NCI-H69 (cell line): ENCODE measurements around the gene NOS3.
A peak's percentile ranks its signal among the peaks of the same experiment; 100 is the strongest.

Experiments
- DNase-seq: peaks from one replicate; lab custom pipeline; 2025; lab: John Stamatoyannopoulos, UW

The NOS3 gene

DNA sequence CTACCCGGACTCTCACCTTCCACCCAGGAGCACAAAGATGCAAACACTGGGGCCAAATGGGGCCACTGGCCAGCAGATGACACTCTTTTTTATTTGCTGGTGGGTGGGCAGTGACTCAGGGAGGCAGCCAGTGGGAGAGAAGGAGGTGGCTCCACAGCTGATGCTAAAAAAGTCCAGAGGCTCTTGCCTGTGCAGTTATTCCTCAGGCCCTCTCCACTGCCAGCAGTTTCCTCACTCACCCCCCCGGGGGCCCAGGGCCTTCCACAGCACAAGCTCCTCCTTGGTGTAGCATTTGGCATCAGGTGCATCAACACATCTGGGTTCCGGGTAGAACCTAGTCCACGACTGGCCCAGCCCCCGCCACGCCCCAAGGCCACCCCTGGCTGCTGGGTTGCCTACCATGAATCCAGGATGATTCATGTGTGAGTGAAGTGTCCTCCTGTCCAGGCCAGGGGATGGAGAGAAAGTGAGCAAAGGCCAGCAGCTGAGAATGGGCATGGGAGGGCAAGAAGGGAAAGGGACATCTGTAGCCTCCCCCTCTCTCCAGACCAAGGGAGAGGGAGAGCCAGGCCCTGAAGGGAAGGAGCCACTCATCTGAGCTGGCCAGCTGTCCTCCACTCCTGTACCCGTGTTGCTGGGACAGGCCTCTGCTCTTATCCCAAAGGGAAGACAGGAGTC lies 11.0 kb upstream of the NOS3 start:
- DNase-seq = peak; percentile 41

DNA sequence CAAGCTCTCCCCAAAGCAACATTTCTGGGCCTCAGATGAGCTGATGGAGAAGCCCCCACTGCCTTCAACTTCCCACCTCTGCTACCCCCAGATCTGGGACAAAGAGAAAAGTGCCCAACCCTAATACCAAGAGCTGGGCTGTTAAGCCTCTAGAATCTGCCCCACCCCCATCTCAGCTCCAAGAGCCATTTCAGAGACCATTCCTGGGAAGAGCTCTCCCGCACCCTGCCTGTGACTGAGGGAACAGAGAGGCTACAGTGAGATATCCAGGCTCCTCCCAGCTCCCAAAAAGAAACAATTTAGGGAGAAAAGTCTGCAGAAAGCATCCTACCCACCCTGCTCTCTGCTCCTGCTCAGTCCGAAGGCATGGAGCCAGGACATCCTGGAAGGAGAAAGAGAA lies 10.2 kb upstream of the NOS3 start:
- DNase-seq = peak; percentile 30

DNA sequence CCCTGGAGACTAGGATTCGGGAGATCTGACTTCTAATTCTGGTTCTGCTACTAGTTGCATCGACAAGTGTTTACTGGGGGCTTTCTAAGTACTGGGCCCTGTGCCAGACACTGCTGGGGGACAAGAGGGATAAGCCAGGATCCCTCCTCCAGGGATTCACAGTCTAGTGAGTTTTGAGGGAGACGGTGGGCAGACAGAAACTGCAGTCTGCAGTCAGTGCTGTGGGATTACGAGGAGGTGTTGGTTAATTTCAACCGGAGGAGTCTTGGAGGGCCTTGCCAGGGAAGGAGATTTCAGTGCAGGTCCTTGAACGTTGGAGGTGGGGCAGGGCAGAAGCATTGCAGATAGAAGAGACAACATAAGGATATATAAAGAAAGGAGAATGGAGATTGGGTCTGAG lies 9.2 kb upstream of the NOS3 start:
- no peak for DNase-seq

- no peak for DNase-seq
Observed at GRCh38 chr7:150982351-150982750, 8.5 kb upstream of the NOS3 start.

DNA sequence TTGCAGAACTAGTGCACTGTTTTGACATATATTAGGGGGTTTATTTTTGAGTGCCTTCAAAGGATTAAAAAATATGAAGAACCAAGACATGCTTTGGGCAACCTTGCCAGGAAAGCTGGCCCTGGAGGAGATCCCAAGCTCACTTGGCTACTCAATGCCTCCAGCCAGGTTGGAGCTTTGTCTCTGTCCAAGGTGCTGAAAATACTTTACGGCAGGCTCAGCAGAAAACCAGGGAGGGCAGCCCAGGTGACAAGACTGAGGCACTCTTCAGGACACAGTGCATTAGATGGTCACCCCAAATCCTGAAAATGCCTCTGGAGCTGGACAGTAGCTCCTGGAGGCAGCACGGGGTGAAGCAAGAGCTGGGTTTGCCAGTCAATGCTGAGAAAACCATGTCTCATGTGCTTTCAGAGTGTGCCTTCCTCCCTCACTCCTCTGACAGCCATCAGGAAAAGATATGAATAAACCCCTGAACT lies 6.9 kb upstream of the NOS3 start:
- no peak for DNase-seq

GRCh38 chr7:150986099-150986512 lies 4.7 kb upstream of the NOS3 start:
- peak; percentile 83 for DNase-seq

GRCh38 chr7:150986556-150986955 lies 4.3 kb upstream of the NOS3 start:
- DNase-seq = no peak

- DNase-seq = peak; percentile 93
Observed at GRCh38 chr7:150988230-150989226, 2.3 kb upstream of the NOS3 start.

GRCh38 chr7:150989456-150989855 lies 1.4 kb upstream of the NOS3 start:
- DNase-seq = no peak

- DNase-seq = no peak
Observed at GRCh38 chr7:150992051-150992640, 1.3 kb downstream of the NOS3 start.

DNA sequence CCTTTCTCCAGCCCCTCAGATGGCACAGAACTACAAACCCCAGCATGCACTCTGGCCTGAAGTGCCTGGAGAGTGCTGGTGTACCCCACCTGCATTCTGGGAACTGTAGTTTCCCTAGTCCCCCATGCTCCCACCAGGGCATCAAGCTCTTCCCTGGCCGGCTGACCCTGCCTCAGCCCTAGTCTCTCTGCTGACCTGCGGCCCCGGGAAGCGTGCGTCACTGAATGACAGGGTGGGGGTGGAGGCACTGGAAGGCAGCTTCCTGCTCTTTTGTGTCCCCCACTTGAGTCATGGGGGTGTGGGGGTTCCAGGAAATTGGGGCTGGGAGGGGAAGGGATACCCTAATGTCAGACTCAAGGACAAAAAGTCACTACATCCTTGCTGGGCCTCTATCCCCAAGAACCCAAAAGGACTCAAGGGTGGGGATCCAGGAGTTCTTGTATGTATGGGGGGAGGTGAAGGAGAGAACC lies 2.1 kb downstream of the NOS3 start:
- DNase-seq = peak; percentile 22

DNA sequence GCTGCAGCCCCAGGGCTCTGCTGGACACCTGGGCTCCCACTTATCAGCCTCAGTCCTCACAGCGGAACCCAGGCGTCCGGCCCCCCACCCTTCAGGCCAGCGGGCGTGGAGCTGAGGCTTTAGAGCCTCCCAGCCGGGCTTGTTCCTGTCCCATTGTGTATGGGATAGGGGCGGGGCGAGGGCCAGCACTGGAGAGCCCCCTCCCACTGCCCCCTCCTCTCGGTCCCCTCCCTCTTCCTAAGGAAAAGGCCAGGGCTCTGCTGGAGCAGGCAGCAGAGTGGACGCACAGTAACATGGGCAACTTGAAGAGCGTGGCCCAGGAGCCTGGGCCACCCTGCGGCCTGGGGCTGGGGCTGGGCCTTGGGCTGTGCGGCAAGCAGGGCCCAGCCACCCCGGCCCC lies 2.7 kb downstream of the NOS3 start:
- DNase-seq = no peak

GRCh38 chr7:150994141-150994837 lies 3.5 kb downstream of the NOS3 start:
- DNase-seq = no peak

DNA sequence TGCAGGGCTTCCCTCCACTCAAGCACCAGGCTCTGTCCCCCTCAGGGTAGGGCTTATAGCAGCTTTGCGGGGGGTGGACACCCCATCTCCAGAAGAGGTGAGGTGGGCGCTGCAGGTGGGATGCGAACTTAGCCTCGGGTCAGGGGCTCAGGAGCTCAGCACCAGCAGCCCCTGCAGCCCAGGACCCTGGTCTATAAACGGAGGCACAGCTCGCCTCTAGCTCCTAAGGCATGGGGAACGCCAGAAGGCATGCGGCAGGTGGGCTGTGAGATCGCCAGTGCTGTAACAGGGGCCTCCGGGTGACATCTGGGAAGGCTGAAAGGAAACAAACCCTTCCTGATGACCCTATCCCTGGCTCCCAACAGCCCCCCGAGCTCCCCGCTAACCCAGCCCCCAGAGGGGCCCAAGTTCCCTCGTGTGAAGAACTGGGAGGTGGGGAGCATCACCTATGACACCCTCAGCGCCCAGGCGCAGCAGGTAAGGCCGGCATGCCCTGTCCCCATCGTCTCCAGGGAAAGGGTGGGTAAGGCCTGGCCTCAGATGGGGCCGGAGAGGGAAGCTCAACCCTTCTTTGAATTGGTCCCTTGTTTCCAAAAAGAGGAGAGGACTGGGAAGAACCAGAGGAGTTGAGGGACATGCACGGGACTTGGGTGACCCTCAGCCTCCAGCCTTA lies 4.2 kb downstream of the NOS3 start:
- no peak for DNase-seq

GRCh38 chr7:150996376-150997074 lies 5.7 kb downstream of the NOS3 start:
- no peak for DNase-seq

- no peak for DNase-seq
Observed at GRCh38 chr7:150997075-150997511, 6.3 kb downstream of the NOS3 start.

DNA sequence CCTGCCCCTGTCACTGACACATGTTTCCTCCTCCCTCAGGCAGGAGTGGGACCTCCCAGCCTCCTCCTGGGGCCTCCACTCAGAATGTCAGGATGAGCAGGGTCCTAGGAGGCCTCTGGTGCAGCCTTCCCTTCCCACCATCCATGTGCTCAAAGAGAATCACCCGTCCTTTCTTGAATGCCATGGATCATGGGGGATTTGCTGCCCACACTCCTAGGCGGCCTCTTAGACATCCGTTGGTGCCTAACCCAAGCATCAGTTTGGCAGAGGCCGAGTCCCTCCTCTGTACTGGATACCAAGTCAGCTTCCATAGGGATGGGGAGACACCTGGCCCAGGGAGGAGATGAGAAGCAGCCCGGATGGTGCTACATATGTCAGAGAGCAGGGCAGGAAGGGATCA lies 7.0 kb downstream of the NOS3 start:
- DNase-seq = no peak

- DNase-seq = no peak
Observed at GRCh38 chr7:150998341-150998740, 7.5 kb downstream of the NOS3 start.

DNA sequence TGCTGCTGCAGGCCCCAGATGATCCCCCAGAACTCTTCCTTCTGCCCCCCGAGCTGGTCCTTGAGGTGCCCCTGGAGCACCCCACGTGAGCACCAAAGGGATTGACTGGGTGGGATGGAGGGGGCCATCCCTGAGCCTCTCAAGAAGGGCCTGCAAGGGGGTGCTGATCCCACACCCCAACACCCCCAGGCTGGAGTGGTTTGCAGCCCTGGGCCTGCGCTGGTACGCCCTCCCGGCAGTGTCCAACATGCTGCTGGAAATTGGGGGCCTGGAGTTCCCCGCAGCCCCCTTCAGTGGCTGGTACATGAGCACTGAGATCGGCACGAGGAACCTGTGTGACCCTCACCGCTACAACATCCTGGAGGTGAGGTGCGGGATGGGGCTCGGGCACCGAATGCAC lies 8.2 kb downstream of the NOS3 start:
- no peak for DNase-seq

DNA sequence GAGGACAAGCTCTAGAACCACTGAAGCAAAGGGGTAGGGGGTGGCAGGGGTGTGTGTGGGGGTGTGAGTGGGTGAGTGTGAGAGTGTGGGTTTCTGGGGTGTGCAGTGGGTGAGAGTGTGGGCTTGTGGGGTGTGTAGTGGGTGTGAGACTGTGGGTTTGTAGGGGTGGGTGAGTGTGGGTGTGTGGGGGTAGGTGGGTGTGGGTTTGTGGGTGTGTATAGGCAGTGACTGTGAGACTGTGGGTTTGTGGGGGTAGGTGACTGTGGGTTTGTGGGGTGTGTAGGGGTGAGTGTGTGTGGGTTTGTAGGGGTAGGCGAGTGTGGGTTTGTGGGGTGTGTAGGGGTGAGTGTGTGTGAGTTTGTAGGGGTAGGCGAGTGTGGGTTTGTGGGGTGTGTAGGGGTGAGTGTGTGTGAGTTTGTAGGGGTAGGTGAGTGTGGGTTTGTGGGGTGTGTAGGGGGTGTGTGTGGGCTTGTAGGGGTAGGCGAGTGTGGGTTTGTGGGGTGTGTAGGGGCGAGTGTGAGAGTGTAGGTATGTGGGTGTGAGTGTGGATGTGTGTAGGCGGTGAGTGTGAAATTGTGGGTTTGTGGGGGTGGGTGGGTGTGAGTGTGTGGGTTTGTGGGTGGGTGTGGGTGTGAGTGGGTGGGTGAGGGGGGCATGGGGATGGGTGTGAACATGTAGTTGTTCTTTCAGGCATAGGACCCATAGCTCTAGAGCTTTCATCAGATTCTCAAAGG lies 8.8 kb downstream of the NOS3 start:
- no peak for DNase-seq
